GM18511 (cell line): Measurements from ENCODE around the gene KLC3.
"Not testable (repeated sequence)": the region's sequence is repeated elsewhere in the genome, so short reads cannot be mapped to it uniquely, and the experiment has no call there.

Experiments
- ATAC-seq: cut with Tn5 transposase; IDR thresholded peaks from one replicate; pipeline ENCODE4 v1.9.1; 2021; ENCODE audit warnings: mild to moderate bottlenecking, moderate library complexity; ENCODE audit not compliant: unreplicated experiment

Gene KLC3

DNA sequence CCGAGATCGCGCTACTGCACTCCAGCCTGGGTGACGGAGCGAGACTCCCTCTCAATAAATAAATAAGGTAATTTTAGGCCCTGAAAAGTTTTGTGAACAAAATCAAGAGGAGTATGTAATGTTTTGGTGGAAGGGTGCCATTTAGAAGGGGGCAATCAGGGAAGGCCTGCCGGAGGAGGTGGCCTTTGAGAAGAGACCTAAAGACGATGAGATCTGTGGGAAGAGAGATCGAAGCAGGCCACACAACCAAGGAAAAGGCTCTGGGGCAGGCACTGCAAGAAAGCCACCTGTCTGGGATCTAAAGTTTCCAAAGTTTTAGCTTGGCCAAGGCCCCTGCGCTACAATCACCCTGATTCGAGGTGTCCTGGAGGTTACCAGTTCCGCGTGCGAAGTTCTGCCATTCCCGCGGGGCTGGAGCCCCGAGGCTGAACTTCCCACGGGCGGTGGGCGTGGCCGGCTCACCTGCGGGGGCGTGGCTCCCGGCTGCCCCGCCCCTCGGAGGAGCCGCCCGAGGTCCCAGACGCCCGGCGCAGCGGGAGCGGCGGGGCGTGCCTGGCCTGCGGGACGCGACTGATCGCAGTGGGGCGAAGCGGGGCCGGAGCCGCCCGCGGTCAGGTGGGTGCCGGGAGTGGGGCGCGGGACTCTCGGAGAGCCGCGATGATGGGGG is at the start of gene KLC3:
KLC3 (plus strand) TSS at position 519 of the 667 bp plus-strand sequence. CDS start 4,792 bp downstream, outside the sequence.
- no peak for ATAC-seq

DNA sequence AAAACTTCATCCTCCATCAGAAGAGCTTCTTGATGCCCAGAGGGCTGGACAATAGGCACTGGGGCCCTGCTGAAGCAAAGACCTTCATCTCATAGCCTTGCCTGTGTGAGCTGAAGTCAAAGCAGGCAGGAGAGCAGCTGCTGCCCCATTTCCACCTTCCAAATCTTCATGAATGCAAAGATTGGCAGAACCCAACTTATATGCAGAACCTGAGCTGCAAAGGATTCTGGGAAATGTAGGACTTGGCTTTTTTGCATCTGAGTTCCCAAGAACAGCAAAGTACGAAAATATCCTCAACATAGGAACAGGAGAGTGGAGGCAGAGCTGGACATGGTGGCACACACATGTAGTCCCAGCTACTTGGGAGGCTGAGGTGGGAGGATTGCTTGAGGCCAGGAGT is 48.7 kb upstream of the KLC3 start:
- ATAC-seq: no peak

DNA sequence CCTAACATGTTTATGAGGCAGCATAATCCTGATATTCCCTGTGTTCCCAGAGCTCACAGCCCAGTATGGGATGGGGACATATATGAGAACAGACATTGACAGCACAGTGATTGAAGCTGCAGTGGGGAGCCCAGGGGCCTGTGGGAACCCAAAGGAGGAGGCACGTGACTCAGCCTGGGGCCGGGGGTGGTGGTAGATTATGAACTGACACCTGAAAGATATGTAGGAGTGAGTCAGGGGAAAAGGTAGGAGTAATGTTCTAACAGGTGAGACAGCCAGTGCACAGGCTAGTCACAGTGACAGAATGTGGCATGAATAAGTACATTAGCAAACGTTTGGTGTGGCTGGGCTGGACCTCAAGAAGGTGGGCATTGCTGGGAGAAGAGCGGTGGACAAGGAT is 46.9 kb upstream of the KLC3 start:
- ATAC-seq: no peak

DNA sequence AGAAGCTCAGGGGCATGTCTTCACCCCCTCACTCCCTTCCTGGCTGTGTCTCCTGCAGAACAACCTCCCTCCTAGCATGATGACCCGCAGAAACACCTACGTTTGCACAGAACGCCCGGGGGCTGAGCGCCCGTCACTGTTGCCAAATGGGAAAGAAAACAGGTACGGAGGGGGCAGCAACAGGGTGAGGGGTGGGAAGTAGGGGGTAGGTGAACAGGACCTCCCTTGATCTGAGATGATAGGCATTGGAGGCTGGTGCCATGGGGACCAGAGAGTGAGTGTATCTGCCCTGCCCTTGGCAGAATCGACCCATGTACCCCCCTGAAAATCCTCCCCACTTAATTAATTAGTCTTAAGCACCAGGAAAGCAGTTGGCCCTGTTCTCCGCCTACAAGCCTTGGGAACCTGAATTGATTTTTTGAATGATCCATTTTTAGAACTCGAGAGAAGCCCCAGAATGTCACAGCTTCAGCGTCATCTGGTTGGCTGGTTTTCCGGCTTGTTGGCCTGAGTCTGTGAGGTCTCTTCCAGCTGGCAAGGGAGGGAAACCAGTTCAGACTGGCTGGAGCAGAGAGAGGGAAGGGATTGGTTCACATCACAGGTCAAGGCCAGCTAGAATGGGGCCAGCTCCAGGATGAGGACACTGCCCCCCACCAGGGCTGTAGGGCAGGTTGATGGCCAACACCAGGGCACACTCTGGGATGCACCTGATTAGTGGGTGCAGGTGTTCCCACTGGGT is 46.1 kb upstream of the KLC3 start:
- no peak for ATAC-seq

DNA sequence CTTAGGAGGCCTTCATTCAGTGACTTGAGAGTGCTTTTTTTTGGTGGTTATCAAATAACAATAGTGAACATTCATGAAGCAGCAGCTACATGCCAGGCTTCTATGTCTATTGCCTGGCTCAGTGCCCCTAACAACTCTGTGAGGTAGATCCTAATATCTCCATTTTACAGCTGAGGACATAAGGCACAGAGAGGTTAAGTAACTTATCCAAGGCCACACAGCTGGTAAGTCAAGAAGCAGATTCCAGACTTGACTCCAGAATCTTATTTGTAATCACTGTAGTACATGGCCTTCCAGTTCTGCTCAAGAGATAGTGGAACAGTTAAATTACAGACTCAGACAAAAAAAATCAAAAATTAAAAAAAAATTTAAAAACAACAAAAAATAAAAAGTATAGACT is 44.7 kb upstream of the KLC3 start:
- no peak for ATAC-seq

DNA sequence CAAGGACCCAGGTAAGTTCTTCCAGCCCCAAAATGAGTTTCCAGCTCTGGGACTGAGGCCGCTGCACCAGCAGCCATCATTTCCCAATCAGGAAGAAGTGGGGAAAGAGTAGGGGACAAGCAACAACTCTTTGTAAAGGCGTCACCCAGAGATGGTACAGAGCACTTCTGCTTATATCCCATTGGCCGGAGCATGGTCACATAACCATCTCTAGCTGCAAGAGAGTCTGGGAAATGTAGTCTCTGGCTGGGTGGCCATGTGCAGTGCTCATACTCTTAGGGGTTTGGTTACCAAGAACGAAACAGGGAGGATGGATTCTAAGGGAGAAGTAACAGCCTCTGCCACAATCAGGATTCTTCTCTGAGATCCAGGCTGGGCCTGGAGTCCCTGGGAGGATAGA is 44.2 kb upstream of the KLC3 start:
- ATAC-seq: no peak

DNA sequence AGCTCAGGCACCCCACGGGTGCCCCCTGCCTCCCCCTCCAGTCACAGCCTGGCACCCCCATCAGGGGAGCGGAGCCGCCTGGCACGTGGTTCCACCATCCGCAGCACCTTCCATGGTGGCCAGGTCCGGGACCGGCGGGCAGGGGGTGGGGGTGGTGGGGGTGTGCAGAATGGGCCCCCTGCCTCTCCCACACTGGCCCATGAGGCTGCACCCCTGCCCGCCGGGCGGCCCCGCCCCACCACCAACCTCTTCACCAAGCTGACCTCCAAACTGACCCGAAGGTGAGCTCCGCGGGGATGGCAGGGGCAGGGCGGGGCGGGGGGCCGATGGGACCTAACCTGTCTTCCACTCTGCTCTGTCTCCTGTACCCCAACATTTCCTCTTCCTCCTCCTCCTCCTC is 42.9 kb upstream of the KLC3 start:
- no peak for ATAC-seq

DNA sequence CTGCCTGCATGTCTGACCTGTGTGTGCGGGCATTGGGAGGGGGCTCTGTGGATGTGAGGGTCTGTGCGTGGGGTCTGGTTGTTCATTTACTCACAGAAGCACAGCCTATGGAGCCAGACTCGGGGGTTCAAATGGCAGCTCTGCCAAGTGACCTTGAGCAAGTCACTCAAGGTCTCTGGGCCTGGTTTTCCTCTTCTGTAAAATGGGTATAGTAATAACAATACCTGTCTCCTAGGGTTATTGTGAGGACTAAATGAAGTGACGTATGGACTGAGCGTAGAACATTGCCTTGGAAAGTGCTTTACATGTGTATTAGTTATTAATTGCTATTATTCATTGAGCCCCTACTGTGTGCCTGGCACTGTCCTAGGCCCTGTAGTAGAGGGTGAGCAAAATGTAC is 42.3 kb upstream of the KLC3 start:
- no peak for ATAC-seq

DNA sequence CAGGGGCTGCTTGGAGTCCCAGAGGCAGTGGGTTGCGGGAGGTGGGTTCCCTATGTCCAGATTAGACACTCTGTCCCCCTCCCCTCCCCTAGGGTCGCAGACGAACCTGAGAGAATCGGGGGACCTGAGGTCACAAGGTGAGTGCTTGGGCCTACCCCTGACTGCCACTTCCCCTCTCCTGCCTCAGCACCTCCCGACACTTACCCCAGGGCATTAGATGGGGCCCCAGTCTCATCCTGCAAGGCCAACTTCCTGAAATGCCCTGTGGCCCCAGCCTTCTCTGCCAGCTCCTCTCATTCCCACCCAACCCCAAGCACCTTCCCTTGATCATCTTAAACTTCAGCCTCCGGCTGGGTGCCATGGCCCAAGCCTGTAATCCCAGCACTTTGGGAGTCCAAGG is 40.8 kb upstream of the KLC3 start:
- no peak for ATAC-seq

DNA sequence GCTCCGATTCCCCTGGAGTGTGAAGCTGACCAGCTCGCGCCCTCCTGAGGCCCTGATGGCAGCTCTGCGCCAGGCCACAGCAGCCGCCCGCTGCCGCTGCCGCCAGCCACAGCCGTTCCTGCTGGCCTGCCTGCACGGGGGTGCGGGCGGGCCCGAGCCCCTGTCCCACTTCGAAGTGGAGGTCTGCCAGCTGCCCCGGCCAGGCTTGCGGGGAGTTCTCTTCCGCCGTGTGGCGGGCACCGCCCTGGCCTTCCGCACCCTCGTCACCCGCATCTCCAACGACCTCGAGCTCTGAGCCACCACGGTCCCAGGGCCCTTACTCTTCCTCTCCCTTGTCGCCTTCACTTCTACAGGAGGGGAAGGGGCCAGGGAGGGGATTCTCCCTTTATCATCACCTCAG is 38.1 kb upstream of the KLC3 start:
- no peak for ATAC-seq

DNA sequence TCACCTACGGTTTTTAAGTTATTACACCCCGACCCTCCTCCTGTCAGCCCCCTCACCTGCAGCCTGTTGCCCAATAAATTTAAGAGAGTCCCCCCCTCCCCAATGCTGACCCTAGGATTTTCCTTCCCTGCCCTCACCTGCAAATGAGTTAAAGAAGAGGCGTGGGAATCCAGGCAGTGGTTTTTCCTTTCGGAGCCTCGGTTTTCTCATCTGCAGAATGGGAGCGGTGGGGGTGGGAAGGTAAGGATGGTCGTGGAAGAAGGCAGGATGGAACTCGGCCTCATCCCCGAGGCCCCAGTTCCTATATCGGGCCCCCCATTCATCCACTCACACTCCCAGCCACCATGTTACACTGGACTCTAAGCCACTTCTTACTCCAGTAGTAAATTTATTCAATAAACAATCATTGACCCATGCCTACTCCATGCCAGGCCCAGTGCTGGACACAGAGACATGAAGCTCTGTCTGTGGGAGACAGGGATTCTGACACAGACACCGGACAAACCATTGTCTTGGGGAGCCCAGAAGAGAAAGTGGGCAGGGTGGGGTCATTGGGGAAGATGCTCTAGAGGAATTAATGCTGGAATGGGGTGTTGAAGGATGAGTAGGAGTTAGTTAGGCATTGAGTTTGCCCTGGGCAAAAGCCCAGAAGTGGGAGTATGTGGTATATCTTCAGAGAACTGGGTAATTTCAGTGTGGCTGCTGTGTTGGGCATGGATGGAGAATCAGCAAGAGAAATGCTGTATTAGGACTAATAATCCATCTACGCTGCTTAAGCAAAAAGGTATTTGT is 37.1 kb upstream of the KLC3 start:
- no peak for ATAC-seq

DNA sequence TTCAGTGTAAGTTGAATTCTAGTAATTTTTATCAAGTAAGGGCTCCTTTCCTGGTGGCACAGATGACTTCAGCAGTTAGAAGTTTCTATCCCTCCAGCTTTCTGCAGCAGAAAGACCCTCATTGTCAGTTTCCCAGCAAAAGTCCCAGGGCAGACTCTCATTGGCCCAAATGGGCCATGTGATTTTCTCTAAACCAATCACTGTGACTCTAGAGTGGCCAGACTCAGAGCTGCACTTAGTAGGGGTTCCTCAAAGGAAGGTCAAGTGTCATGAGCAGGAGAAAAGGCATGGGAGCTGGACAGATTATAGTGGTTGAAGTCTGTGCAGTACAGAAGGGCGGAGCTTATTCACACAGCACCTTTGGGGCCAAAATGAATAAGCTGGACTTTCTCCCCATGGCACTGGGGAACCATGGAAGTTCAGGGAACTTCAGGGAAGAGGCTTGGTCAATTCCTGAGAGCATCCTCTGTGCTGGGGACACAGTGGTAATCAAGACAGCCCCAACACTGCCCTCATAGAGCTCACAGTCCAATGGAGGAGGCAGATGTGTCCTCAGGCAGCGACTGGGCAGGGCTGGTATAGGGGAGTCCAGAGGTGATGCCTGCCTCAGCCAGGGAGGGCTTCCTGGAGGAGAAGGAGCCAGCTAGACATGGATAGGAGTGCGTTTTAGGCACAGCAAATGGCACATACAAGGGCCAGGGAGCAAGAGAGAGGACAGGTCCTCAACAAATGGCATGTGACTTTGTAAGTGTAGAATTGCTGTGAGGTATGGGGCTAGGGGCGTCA is 36.2 kb upstream of the KLC3 start:
- no peak for ATAC-seq

DNA sequence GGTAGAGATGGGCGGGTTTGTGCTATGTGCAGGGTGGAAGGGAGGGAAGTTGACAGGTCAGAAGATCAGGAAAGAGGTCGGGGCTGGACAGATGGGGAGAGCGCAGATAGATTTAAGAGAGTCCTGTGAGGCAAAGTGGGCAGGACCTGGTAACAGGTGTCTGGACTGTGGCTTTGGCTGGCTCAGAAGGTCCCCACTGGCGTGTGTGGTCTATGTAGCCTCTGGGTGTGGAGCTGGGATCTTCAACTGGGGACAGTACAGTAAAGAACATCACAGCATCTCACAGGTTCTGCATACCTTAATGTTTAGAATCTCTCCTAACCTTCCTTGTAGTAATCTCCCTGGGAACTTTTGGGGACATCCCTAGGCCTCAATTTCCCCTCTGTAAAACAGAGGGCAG is 35.5 kb upstream of the KLC3 start:
- no peak for ATAC-seq

DNA sequence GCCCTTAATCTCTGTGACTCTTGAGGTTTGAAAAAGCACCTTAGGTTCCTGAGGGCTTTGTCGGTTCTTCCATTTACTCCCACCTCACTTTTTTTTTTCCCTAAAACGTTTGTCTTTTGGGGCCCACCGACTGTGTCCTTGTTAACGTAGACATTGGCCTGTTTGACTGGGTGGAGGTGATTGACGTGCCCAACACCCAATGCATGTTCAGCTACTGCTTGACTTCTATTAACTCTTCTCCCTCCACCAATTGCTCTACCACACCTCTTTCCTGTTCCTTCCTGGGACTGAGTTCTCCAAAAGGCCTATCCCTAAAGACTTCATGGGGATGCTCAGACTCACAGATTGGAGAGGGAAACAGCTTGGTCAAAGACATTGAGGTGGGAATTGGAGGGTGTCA is 35.1 kb upstream of the KLC3 start:
- no peak for ATAC-seq

DNA sequence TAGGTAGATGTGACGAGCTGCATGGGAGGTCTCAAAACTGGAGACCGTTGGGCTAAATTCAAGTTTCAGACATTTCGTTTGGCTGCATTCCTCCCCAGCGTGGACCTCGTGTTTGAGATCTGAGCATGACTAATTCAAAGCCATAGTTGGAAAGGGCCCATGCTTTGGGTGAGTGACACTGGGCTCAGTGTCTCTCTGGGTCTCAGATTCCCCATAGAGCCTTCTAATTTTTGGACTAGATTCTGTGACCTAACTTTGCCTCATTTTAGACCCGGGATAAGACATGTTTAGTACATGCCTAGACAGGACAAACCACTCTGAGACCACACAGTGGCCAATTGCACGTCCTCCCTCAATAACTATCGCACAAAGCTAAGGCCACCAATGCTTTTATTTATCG is 34.5 kb upstream of the KLC3 start:
- no peak for ATAC-seq

DNA sequence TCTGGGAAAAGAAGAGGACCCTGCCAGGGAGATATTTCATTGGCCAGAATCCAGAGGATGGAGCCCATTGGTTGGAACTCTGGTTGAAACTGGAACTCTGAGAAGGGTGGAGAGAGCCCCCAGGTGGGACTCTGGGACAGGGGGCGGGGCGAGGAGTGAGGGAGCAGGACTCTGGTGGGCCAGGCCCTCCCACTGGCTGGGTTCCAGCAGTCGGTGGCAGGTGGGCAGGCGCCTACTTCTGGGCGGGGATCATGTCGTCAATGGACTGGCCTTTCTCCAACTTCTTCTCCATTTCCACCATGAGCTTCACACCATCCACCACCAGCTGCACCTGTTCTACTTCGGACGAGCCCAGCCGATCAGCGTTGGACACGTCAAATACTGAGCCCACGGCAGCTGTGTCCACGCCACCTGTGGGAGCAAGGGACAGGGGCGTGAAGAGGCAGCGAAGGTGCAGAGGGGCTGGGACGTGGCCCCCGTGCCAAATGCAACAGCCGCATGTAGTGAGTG is 34.0 kb upstream of the KLC3 start:
- ATAC-seq: no peak

DNA sequence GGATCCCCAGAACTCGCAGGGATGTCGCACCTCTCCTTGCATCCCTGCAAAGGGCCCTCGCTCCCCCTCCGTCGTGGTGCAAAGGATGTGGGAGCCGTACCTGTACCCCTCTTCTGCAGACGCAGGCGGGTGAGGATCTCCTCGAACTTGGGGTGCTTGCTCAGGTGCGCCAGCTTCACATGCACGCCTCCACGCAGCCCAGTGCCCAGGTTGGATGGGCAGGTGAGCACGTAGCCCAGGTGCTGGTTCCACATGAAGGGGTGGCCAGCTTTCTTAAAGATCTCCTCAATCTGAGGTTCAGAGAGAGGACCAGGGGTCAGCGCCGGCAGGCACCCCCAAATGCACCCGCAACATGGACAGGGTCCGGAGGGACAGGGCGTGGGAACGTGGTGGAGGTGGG is 33.2 kb upstream of the KLC3 start:
- ATAC-seq: no peak

DNA sequence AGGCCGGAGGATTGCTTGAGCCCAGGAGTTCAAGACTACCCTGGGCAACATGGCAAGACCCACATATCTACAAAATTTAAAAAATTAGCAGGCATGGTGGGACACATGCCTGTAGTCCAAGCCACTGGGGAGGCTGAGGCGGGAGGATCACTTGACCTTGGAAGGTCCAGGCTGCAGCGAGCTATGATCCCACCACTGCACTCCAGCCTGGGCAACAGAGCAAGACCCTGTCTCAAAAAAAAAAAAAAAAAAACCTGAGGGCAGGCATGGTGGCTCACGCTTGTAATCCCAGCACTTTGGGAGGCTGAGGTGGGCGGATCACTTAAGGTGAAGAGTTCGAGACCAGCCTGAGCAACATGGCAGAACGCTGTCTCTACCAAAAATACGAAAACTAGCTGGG is 31.2 kb upstream of the KLC3 start:
- ATAC-seq: not testable (repeated sequence)

DNA sequence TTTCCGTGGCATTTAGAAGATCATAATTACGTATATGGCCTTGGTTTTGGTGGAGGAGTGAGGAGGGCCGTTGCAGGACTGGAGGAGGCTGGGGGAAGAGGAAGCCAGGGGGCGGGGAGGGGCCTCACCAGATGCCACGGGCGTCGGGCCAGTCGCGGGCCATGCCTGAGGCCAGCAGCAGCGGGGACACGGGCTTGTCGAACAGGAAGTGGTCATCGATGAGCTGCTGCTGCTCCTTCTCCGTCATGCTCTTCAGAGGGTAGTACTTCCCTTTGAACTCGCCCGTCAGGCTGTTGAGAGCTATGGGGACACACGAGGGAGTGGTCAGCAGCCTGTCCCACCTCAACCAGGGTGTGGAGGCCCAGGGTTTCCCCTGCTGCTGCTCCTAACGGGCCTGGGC is 28.9 kb upstream of the KLC3 start:
- ATAC-seq: no peak

DNA sequence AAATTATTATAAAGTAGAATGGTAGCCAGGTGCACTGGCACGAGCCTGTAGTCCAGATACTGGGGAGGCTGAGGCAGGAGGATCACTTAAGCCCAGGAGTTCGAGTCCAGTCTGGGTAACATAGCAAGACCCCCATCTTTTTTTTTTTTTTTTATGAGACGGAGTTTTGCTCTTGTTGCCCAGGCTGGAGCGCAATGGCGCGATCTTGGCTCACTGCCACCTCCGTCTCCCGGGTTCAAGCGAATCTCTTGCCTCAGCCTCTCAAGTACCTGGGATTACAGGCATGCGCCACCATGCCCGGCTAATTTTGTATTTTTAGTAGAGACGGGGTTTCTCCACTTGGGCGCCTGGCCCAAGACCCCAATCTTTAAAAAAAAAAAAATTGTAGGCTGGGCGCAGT is 28.3 kb upstream of the KLC3 start:
- ATAC-seq: not testable (repeated sequence)

DNA sequence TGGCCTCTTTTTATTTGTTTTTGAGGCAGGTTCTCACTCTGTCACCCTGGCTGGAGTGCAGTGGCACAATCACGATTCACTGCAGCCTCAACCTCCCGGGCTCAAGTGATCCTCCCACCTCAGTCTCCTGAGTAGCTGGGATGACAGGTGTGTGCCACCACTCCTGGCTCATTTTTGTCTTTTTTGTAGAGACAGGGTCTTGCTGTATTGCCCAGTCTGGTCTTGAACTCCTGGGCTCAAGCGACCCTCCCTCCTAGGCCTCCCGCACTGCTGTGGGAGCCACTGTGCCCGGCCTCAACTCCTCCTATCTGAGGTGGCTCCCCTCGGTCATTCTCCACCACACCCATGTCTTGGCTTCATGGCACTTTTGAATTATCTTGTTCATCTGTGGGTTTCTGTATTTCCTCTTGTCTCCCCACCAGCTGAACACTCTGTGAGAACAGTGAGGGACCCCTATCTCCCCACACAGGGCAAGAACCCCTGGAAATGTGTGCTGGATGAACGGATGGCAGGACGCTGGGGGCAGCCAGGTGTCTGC is 25.8 kb upstream of the KLC3 start:
- ATAC-seq: no peak
